ENCODE data around the gene LTBP4.
"Not testable (repeated sequence)": the region's sequence is repeated elsewhere in the genome, so short reads cannot be mapped to it uniquely, and the experiment has no call there.

Gene LTBP4

DNA sequence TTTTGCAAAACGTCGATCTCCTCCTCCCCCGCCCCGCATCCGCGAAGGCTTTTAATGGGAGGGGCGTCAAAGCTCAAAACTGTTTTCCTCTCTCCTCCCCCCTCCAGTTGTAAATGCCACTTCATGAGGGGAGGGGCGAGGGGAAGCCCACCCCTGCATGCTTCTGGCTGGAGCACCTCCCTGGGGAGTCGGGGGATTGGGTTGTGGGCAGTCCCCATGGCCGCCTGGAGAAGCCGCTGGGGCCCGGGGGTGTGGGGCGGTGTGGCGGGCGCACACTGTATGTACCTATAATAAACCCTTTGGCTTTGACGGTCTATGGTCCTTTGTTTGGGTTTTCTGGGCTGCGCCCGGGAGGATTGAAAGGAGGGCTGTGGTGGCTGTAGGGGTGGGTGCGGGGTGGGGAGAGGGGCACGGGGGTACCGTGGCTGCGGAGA is 25.0 kb upstream of the LTBP4 start:
- DNase-seq: no peak

DNA sequence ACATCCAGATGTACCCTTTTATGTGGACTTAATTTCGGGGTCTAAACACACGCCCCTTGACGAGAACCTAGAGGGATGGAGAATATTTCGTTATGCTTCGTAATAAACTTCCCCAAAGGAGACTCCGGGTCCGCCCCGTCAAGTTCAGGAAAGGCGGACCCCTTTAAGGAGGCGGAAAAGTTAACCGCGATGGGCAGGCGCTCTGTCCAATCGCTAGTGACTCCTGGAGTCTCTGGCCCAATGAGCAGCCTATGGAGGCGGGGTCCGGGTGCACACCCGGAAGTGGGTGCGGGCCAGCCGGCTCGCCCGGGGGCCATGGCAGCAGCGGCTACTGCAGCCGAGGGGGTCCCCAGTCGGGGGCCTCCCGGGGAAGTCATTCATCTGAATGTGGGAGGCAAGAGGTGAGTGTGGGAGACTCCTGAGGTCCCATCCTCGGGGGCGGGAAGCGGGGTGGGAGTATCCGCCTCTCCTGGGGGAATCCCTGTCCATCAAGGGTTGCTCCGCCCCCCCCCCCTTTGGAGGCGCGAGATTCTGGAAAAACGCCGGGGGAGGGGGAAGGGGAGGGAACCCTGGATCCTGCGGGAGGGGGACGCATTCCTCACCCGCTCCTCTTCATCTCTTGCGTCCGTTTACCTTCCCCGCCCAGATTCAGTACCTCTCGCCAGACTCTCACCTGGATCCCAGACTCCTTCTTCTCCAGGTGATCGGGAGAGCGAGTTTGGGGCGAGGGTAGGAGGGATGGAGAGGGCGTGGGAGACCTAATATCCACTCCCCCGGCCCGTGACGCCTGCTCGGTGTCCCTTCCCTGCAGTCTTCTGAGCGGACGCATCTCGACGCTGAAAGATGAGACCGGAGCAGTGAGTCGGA is 24.4 kb upstream of the LTBP4 start, which contains the start of gene SHKBP1:
Gene SHKBP1, plus strand, starts transcription at position 289 of the 867 bp plus-strand sequence. Its CDS starts 27 bp downstream, at position 316.
- peak; percentile 93 for DNase-seq

DNA sequence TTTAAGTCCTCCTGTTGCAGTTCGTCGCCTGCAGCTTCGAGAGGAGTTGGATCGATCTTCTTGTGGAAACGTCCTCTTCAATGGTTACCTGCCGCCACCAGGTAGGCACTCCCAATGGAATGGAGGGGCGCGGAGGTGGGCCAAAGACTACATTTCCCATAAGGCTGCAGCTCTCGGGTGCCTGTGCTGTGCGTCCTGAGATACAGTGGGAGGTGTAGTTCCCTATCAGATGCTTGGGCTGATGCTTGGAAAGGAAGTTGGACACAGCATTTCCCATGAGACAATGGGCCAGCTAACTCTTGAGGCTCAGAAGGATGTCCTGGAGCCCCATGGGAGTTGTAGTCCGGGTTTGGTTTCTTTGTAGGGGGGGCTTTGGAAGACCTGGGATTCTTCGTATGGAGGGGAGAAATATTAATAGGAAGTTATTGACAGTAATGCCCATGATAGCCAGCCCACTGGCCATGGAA is 22.7 kb upstream of the LTBP4 start:
- DNase-seq: no peak

DNA sequence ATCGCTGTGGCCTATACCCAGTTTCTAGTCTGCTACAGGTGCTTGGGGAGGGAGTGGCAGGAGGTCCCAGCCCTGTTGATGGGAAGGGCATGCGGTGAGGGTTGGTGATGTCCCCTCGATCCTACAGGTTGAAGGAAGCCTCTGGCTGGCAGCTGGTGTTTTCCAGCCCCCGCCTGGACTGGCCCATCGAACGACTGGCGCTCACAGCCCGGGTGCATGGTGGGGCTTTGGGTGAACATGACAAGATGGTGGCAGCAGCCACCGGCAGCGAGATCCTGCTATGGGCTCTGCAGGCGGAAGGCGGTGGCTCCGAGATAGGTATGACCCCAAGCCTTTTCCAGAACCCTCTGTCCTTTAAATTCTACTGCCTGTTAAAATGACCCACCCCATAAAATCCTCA is 20.6 kb upstream of the LTBP4 start:
- DNase-seq: no peak

DNA sequence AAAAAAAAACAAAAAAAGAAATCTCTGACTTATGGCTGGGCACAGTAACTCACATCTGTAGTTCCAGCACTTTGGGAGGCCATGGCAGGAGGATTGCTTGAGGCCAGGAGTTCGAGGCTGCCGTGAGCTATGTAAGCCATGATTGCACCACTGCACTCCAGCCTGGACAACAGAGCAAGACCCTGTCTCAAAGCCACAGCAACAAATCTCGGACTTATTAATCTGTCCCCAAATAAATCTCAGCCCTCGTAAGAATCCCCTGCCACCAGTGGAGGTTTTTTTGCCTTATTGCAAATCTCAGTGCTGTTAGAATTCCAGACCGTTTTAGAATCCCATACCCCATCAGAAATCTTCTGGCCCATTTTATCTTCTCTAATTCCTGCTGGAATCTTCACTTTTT is 19.6 kb upstream of the LTBP4 start:
- DNase-seq: no peak

DNA sequence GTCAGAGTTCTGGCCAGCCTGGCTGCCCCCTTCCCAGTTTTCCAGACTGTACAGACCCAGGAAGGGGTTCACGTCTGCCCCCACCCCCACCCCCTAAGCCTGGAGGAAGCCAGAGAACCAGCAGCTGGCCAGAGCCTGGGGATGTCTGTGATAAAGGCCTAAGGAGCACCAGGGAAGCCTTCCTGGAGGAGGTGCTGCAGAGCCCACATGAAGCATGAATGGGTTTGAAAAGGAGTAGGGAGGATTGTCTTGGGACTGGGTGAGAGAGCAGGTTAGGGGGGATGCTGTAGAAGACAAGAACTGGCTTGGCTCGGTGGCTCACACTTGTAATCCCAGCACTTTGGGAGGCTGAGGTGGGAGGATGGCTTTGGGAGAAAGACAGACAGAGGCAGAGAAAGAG is 18.7 kb upstream of the LTBP4 start:
- DNase-seq: no peak

DNA sequence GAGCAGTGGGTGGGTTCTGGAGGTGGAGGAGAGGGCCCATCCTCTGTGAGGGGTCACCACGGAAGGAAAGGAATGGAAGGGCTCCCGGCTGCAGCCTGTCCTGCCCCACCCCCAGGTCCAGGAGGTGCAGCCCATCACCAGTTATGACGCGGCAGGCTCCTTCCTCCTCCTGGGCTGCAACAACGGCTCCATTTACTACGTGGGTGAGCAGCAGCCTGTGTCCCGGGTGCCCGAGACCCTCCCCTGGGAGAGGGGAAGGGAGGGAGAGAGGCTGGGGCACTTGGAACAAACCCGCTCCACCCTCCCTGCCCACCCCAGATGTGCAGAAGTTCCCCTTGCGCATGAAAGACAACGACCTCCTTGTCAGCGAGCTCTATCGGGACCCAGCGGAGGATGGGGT is 17.9 kb upstream of the LTBP4 start:
- no peak for DNase-seq

DNA sequence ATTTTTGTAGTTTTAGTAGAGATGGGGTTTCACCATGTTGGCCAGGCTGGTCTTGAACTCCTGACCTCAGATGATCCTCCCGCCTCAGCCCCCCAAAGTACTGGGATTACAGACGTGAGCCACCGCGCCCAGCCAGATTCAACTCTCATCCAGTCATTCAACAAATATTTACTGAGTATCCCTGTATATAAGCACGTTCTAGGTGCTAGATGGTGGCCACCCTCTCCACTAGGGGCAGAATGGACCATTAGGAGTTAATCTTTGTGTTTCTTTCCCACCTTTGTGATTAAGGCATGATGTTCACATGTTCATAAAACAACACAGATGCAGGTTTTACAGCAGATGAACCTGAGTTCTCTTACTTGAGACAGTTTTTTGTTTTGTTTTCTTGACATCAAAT is 17.2 kb upstream of the LTBP4 start:
- DNase-seq: no peak

DNA sequence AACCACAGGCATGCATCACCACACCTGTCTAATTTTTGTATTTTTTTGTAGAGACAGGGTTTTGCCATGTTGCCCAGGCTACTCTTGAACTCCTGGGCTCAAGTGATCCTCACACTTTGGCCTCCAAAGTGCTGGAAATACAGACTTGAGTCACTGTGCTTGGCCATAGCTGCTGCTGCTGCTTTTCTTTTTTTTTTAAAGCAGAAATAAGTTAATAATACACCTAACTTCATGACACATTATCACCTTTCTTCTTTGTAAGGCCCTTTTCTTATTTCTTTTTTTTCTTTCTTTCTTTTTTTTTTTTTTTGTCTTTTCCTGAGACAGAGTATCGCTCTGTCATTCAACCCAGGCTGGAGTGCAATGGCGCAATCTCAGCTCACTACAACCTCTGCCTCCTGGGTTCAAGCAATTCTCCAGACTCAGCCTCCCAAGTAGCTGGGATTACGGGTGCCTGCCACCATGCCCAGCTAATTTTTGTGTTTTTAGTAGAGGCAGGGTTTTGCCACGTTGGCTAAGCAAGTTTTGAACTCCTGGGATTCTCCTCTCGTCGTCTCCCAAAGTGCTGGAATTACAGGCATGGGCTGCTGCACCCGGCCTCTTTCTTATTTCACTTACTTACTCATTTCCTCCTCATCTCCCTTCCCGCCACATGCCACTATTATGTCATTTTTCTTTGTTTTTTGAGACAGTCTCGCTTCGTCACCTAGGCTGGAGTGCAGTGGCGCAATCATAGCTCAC is 15.8 kb upstream of the LTBP4 start:
- no peak for DNase-seq

DNA sequence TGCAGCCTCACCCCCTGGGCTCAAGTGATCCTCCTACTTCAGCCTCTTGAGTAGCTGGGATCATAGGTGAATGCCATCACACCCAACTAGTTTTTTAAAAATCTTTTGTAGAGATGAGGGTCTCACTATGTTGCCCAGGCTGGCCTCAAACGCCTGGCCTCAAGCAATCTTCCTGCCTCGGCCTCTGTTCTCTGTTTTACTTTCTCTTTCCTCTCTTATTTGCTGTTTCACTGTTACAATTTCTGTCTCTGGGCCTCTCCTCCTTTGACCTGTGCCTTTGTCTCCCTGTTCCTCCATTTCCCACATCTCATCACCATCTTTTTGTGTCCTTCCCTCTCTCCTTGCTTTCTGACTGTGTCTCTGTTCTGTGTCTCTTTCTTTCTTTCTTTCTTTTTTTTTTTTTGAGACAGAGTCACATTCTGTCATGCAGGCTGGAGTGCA is 15.2 kb upstream of the LTBP4 start:
- no peak for DNase-seq

DNA sequence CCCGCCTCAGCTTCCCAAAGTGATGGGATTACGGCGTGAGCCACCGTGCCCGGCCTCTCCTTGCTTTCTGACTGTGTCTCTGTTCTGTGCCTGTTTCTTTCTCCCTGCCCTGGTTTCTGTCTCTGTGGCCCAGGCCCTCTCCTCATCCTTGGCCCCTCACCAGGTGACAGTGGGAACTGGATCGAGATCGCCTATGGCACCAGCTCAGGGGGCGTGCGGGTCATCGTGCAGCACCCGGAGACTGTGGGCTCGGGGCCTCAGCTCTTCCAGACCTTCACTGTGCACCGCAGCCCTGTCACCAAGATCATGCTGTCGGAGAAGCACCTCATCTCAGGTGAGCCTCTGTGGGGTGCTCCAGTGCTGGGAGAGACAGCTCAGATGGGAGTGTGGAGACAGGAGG is 14.6 kb upstream of the LTBP4 start:
- DNase-seq: no peak

DNA sequence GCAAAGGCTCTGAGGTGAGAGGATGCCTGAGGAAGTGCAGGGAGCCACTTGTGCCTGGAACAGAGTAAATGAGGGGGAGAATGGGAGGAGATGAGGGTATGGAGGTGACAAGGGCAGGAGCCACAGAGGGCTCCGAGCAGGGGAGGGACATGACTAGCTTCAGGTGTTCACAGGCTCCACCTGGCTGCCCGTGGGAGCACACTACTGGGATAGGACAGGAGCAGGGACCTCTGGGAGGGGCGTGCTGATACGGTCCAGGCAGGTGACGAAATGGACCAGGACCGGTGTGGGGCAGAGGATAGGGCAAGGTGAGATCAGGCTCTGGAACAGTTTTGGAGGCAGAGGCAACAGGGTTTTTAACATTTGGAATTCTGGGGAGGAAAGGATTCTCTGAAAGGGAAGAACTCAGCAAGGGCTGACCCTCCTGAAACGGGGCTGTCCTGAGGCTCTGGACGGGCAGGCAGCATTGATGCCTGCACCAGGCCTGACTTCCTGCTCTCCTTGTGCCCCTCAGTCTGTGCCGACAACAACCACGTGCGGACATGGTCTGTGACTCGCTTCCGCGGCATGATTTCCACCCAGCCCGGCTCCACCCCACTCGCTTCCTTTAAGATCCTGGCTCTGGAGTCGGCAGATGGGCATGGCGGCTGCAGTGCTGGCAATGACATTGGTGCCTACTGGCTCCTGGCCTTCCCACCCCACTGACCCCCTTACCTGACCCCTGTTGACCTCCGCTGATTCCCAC is 12.9 kb upstream of the LTBP4 start:
- DNase-seq: no peak

DNA sequence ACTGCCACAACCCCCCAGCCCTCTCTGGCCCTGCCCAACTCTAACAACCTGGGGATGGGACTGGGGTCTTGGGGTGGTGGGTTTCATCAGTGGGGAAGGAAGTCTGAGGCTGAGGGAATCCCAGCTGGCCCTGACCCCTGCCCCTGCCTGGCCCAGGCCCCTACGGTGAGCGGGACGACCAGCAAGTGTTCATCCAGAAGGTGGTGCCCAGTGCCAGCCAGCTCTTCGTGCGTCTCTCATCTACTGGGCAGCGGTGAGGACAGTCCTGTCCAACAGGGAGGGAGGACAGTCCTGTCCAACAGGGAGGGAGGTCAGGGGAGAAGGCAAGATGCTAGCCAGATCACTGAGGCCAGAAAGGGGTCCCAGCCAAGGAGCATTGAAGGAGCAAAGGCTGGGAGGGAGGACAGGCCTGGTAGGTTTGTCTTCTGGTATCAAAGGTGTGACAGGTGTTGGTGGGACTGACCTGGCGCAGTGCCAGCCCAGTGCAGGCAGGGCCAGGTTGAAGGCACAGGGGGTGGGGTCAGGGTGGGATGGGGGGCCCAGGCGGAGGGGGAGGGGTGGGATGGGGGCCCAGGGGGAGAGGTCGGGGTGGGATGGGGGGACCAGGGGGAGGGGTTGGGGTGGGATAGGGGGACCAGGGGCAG is 12.1 kb upstream of the LTBP4 start:
- DNase-seq: no peak

DNA sequence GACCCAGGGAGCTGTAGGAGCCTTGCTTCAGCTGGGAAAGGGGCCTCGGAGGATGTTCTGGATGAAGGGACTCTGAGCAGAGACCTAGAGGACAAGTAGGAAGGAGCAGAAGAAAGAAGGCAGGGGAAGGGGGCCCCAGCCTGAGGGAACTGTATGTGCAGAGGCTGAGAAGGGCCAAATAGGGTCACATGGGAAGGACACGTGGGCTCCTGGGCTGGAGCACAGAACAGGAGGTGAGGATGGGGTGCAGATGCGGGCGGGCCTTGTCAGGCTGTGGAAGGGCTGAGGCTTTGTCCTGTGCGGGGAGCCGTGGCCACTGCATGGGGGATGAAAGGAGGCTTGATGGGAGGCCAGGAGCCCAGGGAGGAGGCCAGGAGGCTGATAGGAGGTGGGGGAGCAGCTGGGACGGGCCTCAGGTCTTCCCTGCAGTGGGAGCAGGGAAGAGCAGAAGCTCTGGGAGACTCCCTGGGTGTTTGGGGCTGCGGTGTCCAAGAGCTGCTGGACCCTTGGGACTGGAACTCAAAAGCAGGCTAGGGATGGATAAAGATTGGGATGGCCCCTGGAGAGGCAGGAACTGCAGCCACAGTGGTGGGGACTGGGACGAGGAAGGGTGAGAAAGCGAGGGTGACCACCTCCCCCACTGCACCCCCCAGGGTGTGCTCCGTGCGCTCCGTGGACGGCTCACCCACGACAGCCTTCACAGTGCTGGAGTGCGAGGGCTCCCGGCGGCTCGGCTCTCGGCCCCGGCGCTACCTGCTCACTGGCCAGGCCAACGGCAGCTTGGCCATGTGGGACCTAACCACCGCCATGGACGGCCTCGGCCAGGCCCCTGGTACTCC is 11.4 kb upstream of the LTBP4 start:
- no peak for DNase-seq

DNA sequence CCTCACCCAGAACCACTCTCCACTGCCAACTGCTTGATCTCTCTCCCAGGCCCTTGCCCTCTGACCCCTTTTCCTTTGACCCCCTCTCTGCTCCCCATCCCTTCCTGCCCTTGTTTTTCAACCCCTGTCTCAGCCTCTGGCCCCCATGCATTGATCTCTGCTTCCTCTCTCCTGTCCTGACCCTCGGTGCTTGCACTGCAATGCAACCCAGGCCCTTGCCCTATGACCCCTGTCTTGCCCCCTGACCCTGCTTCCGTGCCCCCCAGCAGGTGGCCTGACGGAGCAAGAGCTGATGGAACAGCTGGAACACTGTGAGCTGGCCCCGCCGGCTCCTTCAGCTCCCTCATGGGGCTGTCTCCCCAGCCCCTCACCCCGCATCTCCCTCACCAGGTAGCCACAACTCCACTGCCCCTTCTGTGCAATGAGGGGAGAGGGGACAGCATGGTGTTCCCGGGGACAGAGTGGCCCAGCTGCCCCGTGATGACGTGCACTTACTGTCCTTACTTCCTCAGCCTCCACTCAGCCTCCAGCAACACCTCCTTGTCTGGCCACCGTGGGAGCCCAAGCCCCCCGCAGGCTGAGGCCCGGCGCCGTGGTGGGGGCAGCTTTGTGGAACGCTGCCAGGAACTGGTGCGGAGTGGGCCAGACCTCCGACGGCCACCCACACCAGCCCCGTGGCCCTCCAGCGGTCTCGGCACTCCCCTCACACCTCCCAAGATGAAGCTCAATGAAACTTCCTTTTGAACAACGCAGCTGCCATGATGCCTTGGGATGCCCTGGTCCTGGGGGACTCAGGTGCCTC is 10.5 kb upstream of the LTBP4 start:
- DNase-seq: no peak

DNA sequence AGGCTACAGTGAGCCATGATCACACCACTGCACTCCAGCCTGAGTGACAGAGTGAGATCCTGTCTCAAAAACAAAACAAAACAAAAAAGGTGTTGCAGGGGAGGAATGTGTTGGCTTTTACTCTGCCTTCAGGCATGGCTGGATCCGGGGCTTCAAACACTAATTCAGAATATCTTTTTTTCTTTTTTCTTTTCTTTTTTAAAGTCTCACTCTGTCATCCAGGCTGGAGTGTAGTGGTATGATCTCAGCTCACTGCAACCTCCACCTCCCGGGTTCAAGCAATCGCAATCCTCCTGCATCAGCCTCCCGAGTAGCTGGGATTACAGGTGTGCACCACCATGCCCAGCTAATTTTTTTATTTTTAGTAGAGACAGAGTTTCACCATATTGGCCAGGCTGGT is 9.4 kb upstream of the LTBP4 start:
- DNase-seq: not testable (repeated sequence)

DNA sequence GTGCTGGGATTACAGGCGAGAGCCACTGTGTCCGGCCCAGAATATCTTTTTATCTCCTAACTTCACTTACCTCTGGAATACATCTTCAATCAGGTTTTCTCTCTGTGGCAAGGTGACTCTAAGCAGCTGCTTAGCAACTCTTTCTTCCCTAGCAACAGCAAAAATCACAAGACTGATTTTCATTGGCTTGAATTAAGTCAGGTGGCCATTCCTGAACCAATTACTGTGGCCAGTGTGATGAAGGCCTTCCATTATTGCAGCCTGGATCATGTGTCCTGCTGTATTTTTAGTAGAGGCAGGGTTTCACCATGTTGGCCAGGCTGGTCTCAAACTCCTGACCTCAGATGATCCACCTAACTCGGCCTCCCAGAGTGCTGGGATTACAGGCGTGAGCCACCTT is 9.0 kb upstream of the LTBP4 start:
- no peak for DNase-seq

DNA sequence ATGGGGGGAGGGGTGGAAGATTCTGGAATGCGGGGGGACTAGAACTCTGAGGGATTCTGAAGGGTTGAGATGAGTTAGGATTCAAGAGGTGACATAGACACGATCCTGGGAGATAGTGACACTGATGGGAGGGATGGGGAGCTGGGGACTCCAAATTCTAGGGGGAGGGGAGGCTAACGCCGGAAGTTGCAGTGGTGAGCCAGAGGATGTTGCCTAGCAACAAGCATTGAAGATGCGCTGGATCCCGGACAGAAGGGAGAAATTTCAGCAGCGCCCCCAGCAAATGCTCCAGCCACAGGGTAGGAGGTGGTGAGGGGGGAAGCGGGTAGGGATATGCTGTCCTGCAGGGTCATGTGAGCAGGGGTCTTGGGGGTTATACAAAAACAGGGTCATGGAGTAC is 6.9 kb upstream of the LTBP4 start:
- DNase-seq: no peak

DNA sequence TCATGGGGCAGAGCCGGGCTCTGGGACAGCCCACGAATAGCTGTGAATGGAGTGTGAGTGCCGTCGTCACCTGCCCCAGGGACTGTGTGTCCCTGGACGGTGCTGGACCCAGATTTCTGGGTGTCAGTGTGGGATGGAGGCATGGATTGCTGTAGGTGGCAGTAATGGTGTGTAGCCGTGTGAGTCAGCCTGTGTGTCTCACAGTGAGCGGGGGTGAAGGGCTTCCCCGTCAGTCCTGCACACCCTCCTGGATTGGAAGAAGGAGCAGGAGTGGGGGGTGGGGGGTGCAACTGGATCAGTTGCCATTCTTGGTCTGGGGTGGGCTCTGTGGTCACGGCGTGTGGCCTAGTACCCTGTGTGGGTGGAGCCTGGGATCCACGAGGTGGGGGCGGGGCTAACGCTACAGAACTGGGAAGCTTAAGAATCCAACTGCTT is 6.5 kb upstream of the LTBP4 start:
- no peak for DNase-seq

DNA sequence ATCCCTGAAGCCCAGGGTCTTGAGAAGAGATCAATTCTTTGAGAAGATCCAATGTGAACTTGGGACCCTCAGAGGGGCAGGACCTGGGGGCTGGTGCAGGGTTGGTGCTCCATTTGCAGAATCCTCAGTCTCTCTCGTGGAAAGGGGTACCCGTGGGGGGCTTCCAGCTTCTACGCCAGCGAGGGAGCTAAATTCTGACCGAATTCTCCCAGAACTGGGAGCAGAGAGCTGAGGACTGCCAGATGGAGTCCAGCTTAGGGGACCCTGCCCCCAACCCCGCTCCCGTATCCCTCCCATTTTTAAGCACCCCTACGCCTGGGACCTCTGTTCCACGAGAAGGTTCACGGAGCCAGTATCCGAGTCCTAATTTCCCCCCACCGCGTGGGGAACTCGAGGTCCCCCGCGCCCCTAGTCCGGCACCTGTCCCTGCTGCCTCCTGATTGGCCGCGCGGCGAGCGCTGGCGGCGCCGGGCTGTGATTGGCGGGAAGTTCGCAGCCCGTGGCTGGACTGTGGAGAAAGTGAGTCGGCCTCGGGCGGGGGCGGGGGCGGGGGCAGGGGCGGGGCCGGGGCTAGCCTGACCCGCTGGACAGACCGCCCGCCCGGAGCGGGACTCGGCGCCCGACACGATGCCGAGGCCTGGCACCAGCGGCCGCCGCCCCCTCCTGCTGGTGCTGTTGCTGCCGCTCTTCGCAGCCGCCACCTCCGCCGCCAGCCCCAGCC is 4.4 kb upstream of the LTBP4 start:
- DNase-seq: no peak

Measured in activated CD8-positive, alpha-beta memory T cell treated with anti-CD3 and anti-CD28 coated beads, Interleukin-2, amount 50 U/mL, for 4 hours (primary cell).